H1 (cell line): ENCODE results near the gene DSCAM. TPM values are rescaled to one million over a fixed set of nuclear protein-coding genes. Genes with fewer than 3 reads are reported as not detected.

Experiments used
- KDM4A ChIP-seq: IDR thresholded peaks from one replicate; pipeline ENCODE4 v1.7.1; 2012; ENCODE audit warnings: low read depth, mild to moderate bottlenecking, moderate library complexity, low read length, inconsistent platforms; ENCODE audit not compliant: severe bottlenecking
- polyA plus RNA-seq, 7 experiments: library from polyadenylated mRNA; depleted of rRNA in 3 of 7; stranded (reverse) in 5 of 7; unstranded in 2 of 7; fragments of >200 nt in 5 of 7; fragments of 200-250 nt in 2 of 7; gene quantifications; 1 replicate in 5 of 7; 2 replicates in 1 of 7; 4 replicates in 1 of 7; pipeline versions ENCODE4 v1.2.1 to v1.2.3, GENCODE V29; 2011 to 2013; ENCODE audit warnings: missing spikeins in 2 of 7, mixed read lengths in 2 of 7
- total RNA-seq: library from RNA; stranded (reverse); fragmentation: NEBNext Ultra II Directional; extraction: Animal tissue kit (Norgen Biotek cat#: 25700); gene quantifications from 2 replicates; pipeline ENCODE4 v1.2.1, GENCODE V29; 2021

Gene DSCAM
- total and polyA plus RNA-seq, 2 of the 8 experiments (the other 6 are each of a cell fraction or from before 2014, with no cell fraction given), result 0.02 to 0.15 TPM

- no peak for TF ChIP-seq KDM4A
- TF ChIP-seq, all 59 proteins: peak for 0
Measured at GRCh38 chr21:40751221-40751620, 95.7 kb downstream of the DSCAM start (continued).
